Measurements from ENCODE around the gene DAB1. TPM values are rescaled to one million over a fixed set of nuclear protein-coding genes. Genes with fewer than 3 reads are reported as not detected.

DAB1 gene
- total RNA-seq, 1 donor from 2014 or later: 19.1 TPM

DNA sequence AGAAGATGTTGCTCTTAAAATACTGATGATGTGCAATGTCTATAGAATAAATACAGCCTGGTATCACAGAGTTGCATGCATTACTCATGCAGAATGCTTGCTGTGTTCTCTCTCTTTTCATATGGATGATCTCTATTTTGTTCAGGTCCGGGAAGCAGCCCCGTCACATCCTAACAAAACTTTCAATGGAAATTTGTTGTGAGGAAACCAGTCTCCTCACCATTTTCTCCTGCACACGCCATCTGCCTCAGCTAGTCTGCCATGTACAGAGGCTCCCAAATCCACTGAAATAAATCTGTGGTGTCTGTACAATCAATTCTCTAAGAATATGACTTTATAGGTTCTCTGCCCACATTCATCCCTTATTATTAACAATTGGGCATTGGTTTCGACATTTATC, 42.4 kb downstream of the DAB1 start:
- peaks cover 5% of the 10 kb centered on the region for H3K4me1 Mint-ChIP-seq (ENCODE audit: unreplicated experiment)
- H3K27ac Mint-ChIP-seq (ENCODE audit: unreplicated experiment): no peak overlapping the region
- DNase-seq (ENCODE audit: low spot score): no peak
- H3K36me3 Mint-ChIP-seq (ENCODE audit: low read depth, unreplicated experiment): no peaks in the 10 kb centered on the region
- no peak for TF ChIP-seq CTCF (IDR thresholded peaks at IDR 0.05; ENCODE audit: unreplicated experiment)
- H3K9me3 Mint-ChIP-seq (ENCODE audit: unreplicated experiment): no peaks in the 10 kb centered on the region
- H3K27me3 Mint-ChIP-seq (ENCODE audit: unreplicated experiment): peaks cover 3% of the 10 kb centered on the region
- H3K4me3 Mint-ChIP-seq (ENCODE audit: unreplicated experiment): no peak overlapping the region

DNA sequence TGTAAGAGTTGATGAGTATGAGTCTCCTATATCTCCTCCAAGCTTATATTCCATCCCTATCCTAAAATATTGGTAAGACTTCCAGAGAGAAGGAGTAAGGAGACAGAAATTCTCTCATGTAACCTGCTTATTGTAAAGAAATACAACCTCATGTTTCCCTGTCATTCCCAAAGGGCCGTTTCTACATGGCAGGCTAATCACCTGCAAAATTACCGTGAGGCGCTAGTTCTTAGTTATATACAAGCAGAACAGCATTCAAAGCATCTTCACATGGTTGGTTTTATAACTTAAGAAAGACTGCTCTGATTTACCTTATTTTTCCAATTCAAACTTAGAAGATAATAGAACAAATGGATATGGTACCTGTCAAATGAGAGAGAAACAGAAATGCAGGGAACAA, 42.9 kb downstream of the DAB1 start:
- no peaks in the 10 kb centered on the region for H3K36me3 Mint-ChIP-seq (ENCODE audit: low read depth, unreplicated experiment)
- no peaks in the 10 kb centered on the region for H3K9me3 Mint-ChIP-seq (ENCODE audit: unreplicated experiment)
- TF ChIP-seq CTCF (IDR thresholded peaks at IDR 0.05; ENCODE audit: unreplicated experiment): no peak
- H3K4me1 Mint-ChIP-seq (ENCODE audit: unreplicated experiment): peaks cover 5% of the 10 kb centered on the region
- peaks cover 3% of the 10 kb centered on the region for H3K27me3 Mint-ChIP-seq (ENCODE audit: unreplicated experiment)
- DNase-seq (ENCODE audit: low spot score): no peak
- H3K27ac Mint-ChIP-seq (ENCODE audit: unreplicated experiment): no peak overlapping the region
- H3K4me3 Mint-ChIP-seq (ENCODE audit: unreplicated experiment): no peak overlapping the region

DNA sequence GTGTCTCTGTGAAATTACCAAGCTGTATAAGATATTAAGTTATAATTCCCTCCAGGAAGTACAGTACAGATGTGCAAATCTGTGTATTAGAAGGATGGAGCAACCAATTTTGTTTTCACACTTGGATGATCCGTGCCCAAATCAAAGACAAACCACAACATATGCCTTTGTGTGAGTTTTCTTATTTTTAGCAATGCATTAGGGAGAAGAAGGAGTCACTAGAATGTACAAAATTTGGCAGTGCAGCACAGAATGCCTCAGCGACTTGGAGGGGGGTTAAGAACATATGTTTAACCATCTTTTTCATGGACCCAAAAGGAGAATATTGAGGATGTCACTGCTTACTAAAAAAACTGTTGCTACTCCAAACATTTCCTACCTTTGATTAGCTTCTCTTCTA, 45.3 kb downstream of the DAB1 start:
- TF ChIP-seq CTCF (IDR thresholded peaks at IDR 0.05; ENCODE audit: unreplicated experiment): no peak
- Mint-ChIP-seq H3K4me3 (ENCODE audit: unreplicated experiment) (no peak overlapping the region), H3K27ac (ENCODE audit: unreplicated experiment) (no peak overlapping the region), H3K27me3 (ENCODE audit: unreplicated experiment) (peaks cover 3% of the 10 kb centered on the region), H3K4me1 (ENCODE audit: unreplicated experiment) (peaks cover 5% of the 10 kb centered on the region), H3K36me3 (ENCODE audit: low read depth, unreplicated experiment) (no peaks in the 10 kb centered on the region), H3K9me3 (ENCODE audit: unreplicated experiment) (no peaks in the 10 kb centered on the region)
- DNase-seq (ENCODE audit: low spot score): no peak

GRCh38 chr1:57377339-57378139, 46.3 kb downstream of the DAB1 start:
- Mint-ChIP-seq H3K27me3 (ENCODE audit: unreplicated experiment) (peaks cover 3% of the 10 kb centered on the region), H3K4me3 (ENCODE audit: unreplicated experiment) (no peak overlapping the region), H3K36me3 (ENCODE audit: low read depth, unreplicated experiment) (no peaks in the 10 kb centered on the region), H3K9me3 (ENCODE audit: unreplicated experiment) (no peaks in the 10 kb centered on the region), H3K27ac (ENCODE audit: unreplicated experiment) (no peak overlapping the region), H3K4me1 (ENCODE audit: unreplicated experiment) (peaks cover 5% of the 10 kb centered on the region)
- no peak for TF ChIP-seq CTCF (IDR thresholded peaks at IDR 0.05; ENCODE audit: unreplicated experiment)
- DNase-seq (ENCODE audit: low spot score): no peak

DNA sequence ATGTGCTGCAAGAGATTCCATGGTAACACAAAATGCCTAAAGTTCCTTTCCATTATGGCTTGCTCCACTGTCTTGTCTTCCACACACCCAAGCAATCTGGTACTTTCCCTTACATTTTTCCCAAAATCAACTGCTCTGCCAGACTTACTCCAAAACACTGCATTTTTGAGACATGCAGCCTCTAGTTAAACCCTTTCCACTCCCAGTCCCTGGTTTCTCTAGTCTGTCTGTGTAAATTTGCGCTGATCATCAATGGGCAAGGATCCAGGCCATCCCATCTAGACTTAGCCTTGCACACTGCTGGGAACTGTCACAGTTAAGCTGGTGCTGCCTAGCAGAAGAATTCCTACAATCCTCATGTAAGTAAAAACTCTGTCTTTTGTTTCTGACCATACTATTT, 47.8 kb downstream of the DAB1 start:
- Mint-ChIP-seq H3K9me3 (ENCODE audit: unreplicated experiment) (no peaks in the 10 kb centered on the region), H3K4me3 (ENCODE audit: unreplicated experiment) (no peak overlapping the region), H3K27ac (ENCODE audit: unreplicated experiment) (no peak overlapping the region), H3K4me1 (ENCODE audit: unreplicated experiment) (peaks cover 2% of the 10 kb centered on the region), H3K36me3 (ENCODE audit: low read depth, unreplicated experiment) (no peaks in the 10 kb centered on the region), H3K27me3 (ENCODE audit: unreplicated experiment) (peaks cover 2% of the 10 kb centered on the region)
- no peak for DNase-seq (ENCODE audit: low spot score)
- TF ChIP-seq CTCF (IDR thresholded peaks at IDR 0.05; ENCODE audit: unreplicated experiment): no peak

Data from endothelial cell (in vitro differentiated cells).